CD14-positive monocyte (primary cell): ENCODE data around the gene SMURF2. TPM values are rescaled to one million over a fixed set of nuclear protein-coding genes. Genes with fewer than 3 reads are reported as not detected.

Experiments used
- DNase-seq, 3 donors: peaks; one replicate each; pipeline ENCODE4 v3.0.0-alpha.2; 2011 to 2022
- H2AFZ ChIP-seq: 2 replicates; pipeline ENCODE4 v1.6.0; 2012; ENCODE audit warnings: mild to moderate bottlenecking, low read depth, low read length, inconsistent platforms; ENCODE audit not compliant: insufficient read depth, poor library complexity, severe bottlenecking
- H3K27ac ChIP-seq, 2 donors: 1 replicate in 1 of 2; 2 replicates in 1 of 2; pipeline ENCODE4 v1.5.1; 2012 to 2013; ENCODE audit warnings: low read length in 2 of 2, control low read depth in 1 of 2, inconsistent platforms in 1 of 2, low read depth in 1 of 2, mild to moderate bottlenecking in 1 of 2
- H3K27me3 ChIP-seq, 2 donors: one replicate each; pipeline versions ENCODE4 v1.6.0 to v1.6.1; 2011 to 2013; ENCODE audit warnings: low read length in 2 of 2; ENCODE audit not compliant: control insufficient read depth in 2 of 2, insufficient read depth in 2 of 2
- H3K36me3 ChIP-seq, 2 donors: replicated peaks in 1 of 2; 1 replicate in 1 of 2; 2 replicates in 1 of 2; pipeline versions ENCODE4 v1.5.1 to v1.6.1; 2012 to 2013; ENCODE audit warnings: low read length in 2 of 2, control low read depth in 1 of 2, inconsistent platforms in 1 of 2, mild to moderate bottlenecking in 1 of 2; ENCODE audit not compliant: insufficient read depth in 2 of 2, control insufficient read depth in 1 of 2
- H3K4me1 ChIP-seq, 2 donors: 1 replicate in 1 of 2; 2 replicates in 1 of 2; pipeline versions ENCODE4 v1.5.1 to v1.6.1; 2012 to 2013; ENCODE audit warnings: low read length in 2 of 2, control low read depth in 1 of 2, inconsistent platforms in 1 of 2, mild to moderate bottlenecking in 1 of 2, moderate library complexity in 1 of 2; ENCODE audit not compliant: insufficient read depth in 2 of 2, control insufficient read depth in 1 of 2
- H3K4me2 ChIP-seq: replicated peaks from 2 replicates; pipeline ENCODE3; 2012; ENCODE audit warnings: low read length, moderate library complexity, mild to moderate bottlenecking; ENCODE audit not compliant: poor library complexity, severe bottlenecking; ENCODE audit errors: extremely low read depth
- H3K4me3 ChIP-seq, 3 experiments: fragments of 200-600 bp in 1 of 3; sonication (generic) in 1 of 3; replicated peaks in 1 of 3; 1 replicate in 2 of 3; 2 replicates in 1 of 3; pipeline ENCODE4 v1.5.1; 2011 to 2013; ENCODE audit warnings: low read length in 3 of 3, mild to moderate bottlenecking in 3 of 3, control low read depth in 2 of 3, low read depth in 2 of 3, inconsistent platforms in 1 of 3, moderate library complexity in 1 of 3
- H3K79me2 ChIP-seq: 2 replicates; pipeline ENCODE4 v1.6.0; 2012; ENCODE audit warnings: mild to moderate bottlenecking, control low read depth, inconsistent platforms, low read length, moderate library complexity; ENCODE audit not compliant: insufficient read depth
- H3K9ac ChIP-seq: 2 replicates; pipeline ENCODE4 v1.6.0; 2017; ENCODE audit warnings: low read length, mild to moderate bottlenecking; ENCODE audit not compliant: insufficient read depth, poor library complexity, severe bottlenecking
- H3K9me3 ChIP-seq, 2 donors: replicated peaks in 1 of 2; 1 replicate in 1 of 2; 2 replicates in 1 of 2; pipeline versions ENCODE4 v1.5.1 to v1.6.1; 2012 to 2013; ENCODE audit warnings: low read length in 2 of 2, control low read depth in 1 of 2; ENCODE audit not compliant: control insufficient read depth in 1 of 2, insufficient read depth in 1 of 2
- H4K20me1 ChIP-seq: 2 replicates; pipeline ENCODE4 v1.6.0; 2012; ENCODE audit warnings: mild to moderate bottlenecking, low read length, control low read depth, moderate library complexity; ENCODE audit not compliant: insufficient read depth
- H3K27ac Mint-ChIP-seq, 7 donors: one replicate each; pipeline ENCODE4 v1.8.0; 2020; ENCODE audit warnings: mild to moderate bottlenecking in 7 of 7, mixed read lengths in 7 of 7, moderate library complexity in 6 of 7, inconsistent platforms in 2 of 7
- H3K27me3 Mint-ChIP-seq, 3 donors: one replicate each; pipeline ENCODE4 v1.8.0; 2021 to 2022; ENCODE audit warnings: low read depth in 3 of 3, mild to moderate bottlenecking in 3 of 3, mixed read lengths in 3 of 3, moderate library complexity in 3 of 3, inconsistent platforms in 1 of 3
- H3K36me3 Mint-ChIP-seq, 2 donors: one replicate each; pipeline ENCODE4 v1.8.0; 2020; ENCODE audit warnings: mixed read lengths in 2 of 2, inconsistent platforms in 1 of 2, mild to moderate bottlenecking in 1 of 2
- H3K4me1 Mint-ChIP-seq: one replicate; pipeline ENCODE4 v1.8.0; 2020; ENCODE audit warnings: mild to moderate bottlenecking, mixed read lengths
- H3K4me3 Mint-ChIP-seq, 2 donors: one replicate each; pipeline ENCODE4 v1.8.0; 2020; ENCODE audit warnings: mild to moderate bottlenecking in 2 of 2, mixed read lengths in 2 of 2, moderate library complexity in 1 of 2
- H3K9me3 Mint-ChIP-seq, 7 donors: one replicate each; pipeline ENCODE4 v1.8.0; 2020 to 2022; ENCODE audit warnings: mixed read lengths in 7 of 7, mild to moderate bottlenecking in 6 of 7, moderate library complexity in 6 of 7, inconsistent platforms in 2 of 7
- CTCF ChIP-seq: fragments of 200-600 bp; IDR thresholded peaks from one replicate; pipeline ENCODE4 v1.8.0; 2022; ENCODE audit warnings: antibody characterized with exemption, mild to moderate bottlenecking
- WGBS: methylation state at CpG from one replicate; pipeline ENCODE4 v1.1.5; 2013; ENCODE audit warnings: missing lambda C conversion rate; ENCODE audit not compliant: insufficient coverage; 5-methylcytosine and 5-hydroxymethylcytosine counted together
- intact Hi-C, 2 donors: fragments of 100-400 bp; cut with micrococcal nuclease; formaldehyde crosslinking; loops; one replicate each; pipeline versions ENCODE4 v1.15.0 to v1.15.1; 2023
- polyA plus RNA-seq, 3 donors: library from polyadenylated mRNA; depleted of rRNA in 1 of 3; unstranded in 2 of 3; stranded (reverse) in 1 of 3; fragments of 300-500 nt in 2 of 3; fragments of >200 nt in 1 of 3; fragmentation: Illumina TruSeq in 2 of 3; gene quantifications; 1 replicate in 2 of 3; 2 replicates in 1 of 3; pipeline ENCODE4 v1.2.3, GENCODE V29; 2012 to 2021

The SMURF2 gene
- polyA plus RNA-seq, 3 donors, result 2.2 to 12.9 (median 4.5) TPM

GRCh38 chr17:64694207-64694606, 32.1 kb upstream of the SMURF2 start:
- H4K20me1 ChIP-seq, result no peaks in the 10 kb centered on the region
- no peaks in the 10 kb centered on the region for H3K36me3 Mint-ChIP-seq
- H3K9me3 ChIP-seq, result no peaks in the 10 kb centered on the region
- no peak overlapping the region for H3K4me2 ChIP-seq
- peaks cover 5 to 12% of the 10 kb centered on the region in 2 donors for H3K4me1 ChIP-seq
- DNase-seq, result peak; percentile 77 to 83 (median 78)
- no peak overlapping the region for H3K4me3 ChIP-seq
- no peaks in the 10 kb centered on the region for H3K36me3 ChIP-seq
- H3K4me3 Mint-ChIP-seq, result no peak overlapping the region
- no peak overlapping the region for H3K27ac ChIP-seq
- TF ChIP-seq CTCF, result no peak
- H3K27me3 Mint-ChIP-seq, result peaks cover 0 to 2% (median 0%) of the 10 kb centered on the region in 3 donors
- no peaks in the 10 kb centered on the region for H3K27me3 ChIP-seq
- intact Hi-C loops, result no loop called here
- 60% methylated on average over 4 of the region's 5 CpGs for WGBS
- peak overlapping the region in 6 of 7 donors; percentile 20 to 73 (median 52) for H3K27ac Mint-ChIP-seq
- H3K9me3 Mint-ChIP-seq, result peaks cover 0 to 2% (median 0%) of the 10 kb centered on the region in 7 donors
- no peak overlapping the region for H3K9ac ChIP-seq
- H2AFZ ChIP-seq, result no peak overlapping the region
- peaks cover 12% of the 10 kb centered on the region for H3K4me1 Mint-ChIP-seq
- H3K79me2 ChIP-seq, result no peaks in the 10 kb centered on the region

- Histone ChIP-seq H3K9ac (no peak overlapping the region), H3K36me3 (no peaks in the 10 kb centered on the region), H4K20me1 (no peaks in the 10 kb centered on the region), H3K9me3 (no peaks in the 10 kb centered on the region), H3K4me2 (no peak overlapping the region), H3K4me1 (peaks cover 5 to 12% of the 10 kb centered on the region in 2 donors), H3K27ac (no peak overlapping the region), H2AFZ (no peak overlapping the region), H3K79me2 (no peaks in the 10 kb centered on the region), H3K4me3 (no peak overlapping the region), H3K27me3 (no peaks in the 10 kb centered on the region)
- Mint-ChIP-seq H3K4me3 (no peak overlapping the region), H3K27me3 (peaks cover 0 to 5% (median 4%) of the 10 kb centered on the region in 3 donors), H3K36me3 (no peaks in the 10 kb centered on the region), H3K9me3 (peaks cover 0 to 2% (median 0%) of the 10 kb centered on the region in 7 donors), H3K27ac (no peak overlapping the region), H3K4me1 (peaks cover 12% of the 10 kb centered on the region)
- intact Hi-C loops, result no loop called here
- no peak for TF ChIP-seq CTCF
- no peak for DNase-seq
- WGBS, result no CpG with 5 or more reads among the region's 3 CpGs
Measured at GRCh38 chr17:64692187-64692586, 30.1 kb upstream of the SMURF2 start.
